OCI-LY1 (cell line): ENCODE results near the gene TSC1.

Experiments used
- EZH2 ChIP-seq: fragments of 200-600 bp; sonication (generic), shearing (Covaris generic); IDR thresholded peaks from 2 replicates; pipeline ENCODE4 v1.8.0; 2017; ENCODE audit warnings: borderline replicate concordance, mixed run types, mild to moderate bottlenecking, antibody characterized with exemption, low read length, moderate library complexity, mixed read lengths
- TF ChIP-seq, protein P1 (sequence below): fragments of 200-600 bp; sonication (generic), shearing (Covaris generic); IDR thresholded peaks from 2 replicates; pipeline ENCODE4 v1.5.1; 2017; ENCODE audit warnings: mild to moderate bottlenecking, antibody characterized with exemption, low read length, moderate library complexity, mixed read lengths

DNA sequence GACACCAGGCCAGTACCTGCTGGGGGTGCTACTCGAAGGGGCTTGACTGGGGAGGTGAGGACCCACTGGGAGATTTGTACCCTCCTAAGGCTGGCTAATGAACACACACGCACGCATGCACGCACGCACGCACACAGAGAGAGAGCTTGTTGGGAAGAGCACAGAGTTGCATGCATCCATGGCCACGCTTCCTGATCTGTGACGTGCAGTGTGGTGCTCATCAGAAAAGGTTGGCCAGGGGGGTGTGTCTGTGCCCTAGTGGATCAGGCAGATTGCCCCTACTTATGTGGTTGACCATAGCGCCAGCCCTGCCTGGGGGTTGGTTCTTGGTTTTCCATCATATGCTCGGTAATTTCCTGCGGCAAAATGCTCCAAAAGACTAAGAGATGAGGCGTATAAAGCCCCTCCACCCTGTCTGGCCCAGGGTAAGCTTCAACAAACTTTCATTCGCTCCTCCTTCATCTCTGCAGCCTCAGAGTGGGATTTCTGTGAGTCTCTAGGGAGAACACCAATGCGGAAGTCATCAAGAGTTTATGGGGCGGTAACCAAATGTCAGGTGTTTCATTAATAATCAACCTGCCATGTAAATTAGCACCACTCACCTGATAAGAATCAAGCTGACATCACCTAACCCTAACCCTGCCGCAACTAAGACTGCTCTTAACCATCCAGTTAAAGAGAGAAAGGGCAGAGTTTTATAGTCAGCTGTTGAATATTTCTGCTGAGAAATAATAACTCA, 26.1 kb upstream of the TSC1 start:
- no peak for TF ChIP-seq EZH2
- TF ChIP-seq, protein P1, sequence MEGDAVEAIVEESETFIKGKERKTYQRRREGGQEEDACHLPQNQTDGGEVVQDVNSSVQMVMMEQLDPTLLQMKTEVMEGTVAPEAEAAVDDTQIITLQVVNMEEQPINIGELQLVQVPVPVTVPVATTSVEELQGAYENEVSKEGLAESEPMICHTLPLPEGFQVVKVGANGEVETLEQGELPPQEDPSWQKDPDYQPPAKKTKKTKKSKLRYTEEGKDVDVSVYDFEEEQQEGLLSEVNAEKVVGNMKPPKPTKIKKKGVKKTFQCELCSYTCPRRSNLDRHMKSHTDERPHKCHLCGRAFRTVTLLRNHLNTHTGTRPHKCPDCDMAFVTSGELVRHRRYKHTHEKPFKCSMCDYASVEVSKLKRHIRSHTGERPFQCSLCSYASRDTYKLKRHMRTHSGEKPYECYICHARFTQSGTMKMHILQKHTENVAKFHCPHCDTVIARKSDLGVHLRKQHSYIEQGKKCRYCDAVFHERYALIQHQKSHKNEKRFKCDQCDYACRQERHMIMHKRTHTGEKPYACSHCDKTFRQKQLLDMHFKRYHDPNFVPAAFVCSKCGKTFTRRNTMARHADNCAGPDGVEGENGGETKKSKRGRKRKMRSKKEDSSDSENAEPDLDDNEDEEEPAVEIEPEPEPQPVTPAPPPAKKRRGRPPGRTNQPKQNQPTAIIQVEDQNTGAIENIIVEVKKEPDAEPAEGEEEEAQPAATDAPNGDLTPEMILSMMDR = no peak
